Measurements from ENCODE around the gene RTP2.

DNA sequence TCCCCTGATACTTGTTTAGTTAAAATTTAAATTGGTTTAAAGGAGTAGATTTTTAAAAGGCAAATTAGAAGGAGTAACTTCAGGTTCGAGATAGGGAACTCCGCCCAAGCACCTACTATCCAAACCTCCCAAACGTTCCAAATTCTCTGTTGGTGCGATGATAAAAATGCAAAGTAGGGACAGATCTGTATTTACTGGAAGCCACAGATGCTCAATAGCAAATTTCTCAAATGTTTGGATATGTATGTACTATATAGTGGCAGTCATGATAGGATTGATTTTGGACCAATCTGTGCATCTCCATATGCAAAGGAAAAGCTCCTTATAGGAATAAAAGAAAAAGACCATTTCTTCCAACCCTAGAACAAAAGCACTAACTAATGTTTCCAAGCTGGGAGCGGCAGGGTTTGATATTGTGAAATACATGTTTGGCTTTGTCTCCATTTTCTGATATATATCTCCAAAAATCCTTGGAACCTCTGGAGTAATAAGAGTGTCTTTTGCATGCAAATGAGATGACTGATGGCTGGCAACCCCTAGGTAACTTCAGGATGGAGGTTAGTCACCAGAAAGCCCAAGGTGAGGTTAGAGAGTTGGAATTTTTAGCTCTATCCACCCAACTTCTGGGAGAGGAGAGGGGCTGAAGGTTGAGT, 15.6 kb downstream of the RTP2 start:
- TF ChIP-seq TEAD4 (IDR thresholded peaks at IDR 0.05) (no peak), TCF12 (IDR thresholded peaks at IDR 0.05; ENCODE audit: low read depth) (no peak), ZBTB7A (IDR thresholded peaks at IDR 0.05; ENCODE audit: low read depth) (no peak), YY1 (IDR thresholded peaks at IDR 0.05; ENCODE audit: low read depth) (no peak), EP300 (IDR thresholded peaks at IDR 0.05; ENCODE audit: borderline replicate concordance) (no peak)
- TF ChIP-seq, protein P1, sequence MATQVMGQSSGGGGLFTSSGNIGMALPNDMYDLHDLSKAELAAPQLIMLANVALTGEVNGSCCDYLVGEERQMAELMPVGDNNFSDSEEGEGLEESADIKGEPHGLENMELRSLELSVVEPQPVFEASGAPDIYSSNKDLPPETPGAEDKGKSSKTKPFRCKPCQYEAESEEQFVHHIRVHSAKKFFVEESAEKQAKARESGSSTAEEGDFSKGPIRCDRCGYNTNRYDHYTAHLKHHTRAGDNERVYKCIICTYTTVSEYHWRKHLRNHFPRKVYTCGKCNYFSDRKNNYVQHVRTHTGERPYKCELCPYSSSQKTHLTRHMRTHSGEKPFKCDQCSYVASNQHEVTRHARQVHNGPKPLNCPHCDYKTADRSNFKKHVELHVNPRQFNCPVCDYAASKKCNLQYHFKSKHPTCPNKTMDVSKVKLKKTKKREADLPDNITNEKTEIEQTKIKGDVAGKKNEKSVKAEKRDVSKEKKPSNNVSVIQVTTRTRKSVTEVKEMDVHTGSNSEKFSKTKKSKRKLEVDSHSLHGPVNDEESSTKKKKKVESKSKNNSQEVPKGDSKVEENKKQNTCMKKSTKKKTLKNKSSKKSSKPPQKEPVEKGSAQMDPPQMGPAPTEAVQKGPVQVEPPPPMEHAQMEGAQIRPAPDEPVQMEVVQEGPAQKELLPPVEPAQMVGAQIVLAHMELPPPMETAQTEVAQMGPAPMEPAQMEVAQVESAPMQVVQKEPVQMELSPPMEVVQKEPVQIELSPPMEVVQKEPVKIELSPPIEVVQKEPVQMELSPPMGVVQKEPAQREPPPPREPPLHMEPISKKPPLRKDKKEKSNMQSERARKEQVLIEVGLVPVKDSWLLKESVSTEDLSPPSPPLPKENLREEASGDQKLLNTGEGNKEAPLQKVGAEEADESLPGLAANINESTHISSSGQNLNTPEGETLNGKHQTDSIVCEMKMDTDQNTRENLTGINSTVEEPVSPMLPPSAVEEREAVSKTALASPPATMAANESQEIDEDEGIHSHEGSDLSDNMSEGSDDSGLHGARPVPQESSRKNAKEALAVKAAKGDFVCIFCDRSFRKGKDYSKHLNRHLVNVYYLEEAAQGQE (IDR thresholded peaks at IDR 0.05; ENCODE audit: low read depth), result no peak

Measured in Ishikawa (cell line).